ENCODE measurements around the gene CTNNA2. TPM values are rescaled to one million over a fixed set of nuclear protein-coding genes. Genes with fewer than 3 reads are reported as not detected.
A peak's percentile ranks its signal among the peaks of the same experiment; 100 is the strongest.

CTNNA2 gene
- total RNA-seq, 6 donors from 2014 or later, result not detected

DNA sequence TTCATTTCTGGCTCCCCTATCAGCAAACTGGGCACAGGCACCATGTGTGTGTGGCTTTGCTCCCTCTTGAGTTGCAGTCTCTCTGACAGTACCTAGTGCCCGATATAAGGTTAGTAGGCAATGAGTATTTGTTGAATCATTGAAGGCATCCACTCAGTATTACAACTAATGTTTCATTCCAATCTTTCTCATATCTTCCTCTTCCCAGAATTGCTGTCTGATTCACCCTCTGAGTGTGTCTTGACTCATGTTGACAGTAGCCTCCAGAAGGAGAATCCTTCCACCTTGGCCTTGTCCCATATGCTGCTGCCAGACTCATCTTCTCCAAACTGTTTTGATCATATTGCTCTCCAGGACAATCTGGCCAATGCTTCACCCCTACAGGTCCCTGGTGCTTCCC lies 589.2 kb downstream of the CTNNA2 start:
- Histone ChIP-seq H3K4me3 (no peak overlapping the region), H3K36me3 (no peaks in the 10 kb centered on the region), H3K27ac (no peak overlapping the region), H3K27me3 (no peaks in the 10 kb centered on the region), H3K9me3 (no peaks in the 10 kb centered on the region), H3K4me1 (no peaks in the 10 kb centered on the region)
- ATAC-seq (ENCODE audit: low FRiP score in 2 of 2) (peak in 1 of 2 donors; percentile 51), DNase-seq (no peak)
- TF ChIP-seq, protein P1, sequence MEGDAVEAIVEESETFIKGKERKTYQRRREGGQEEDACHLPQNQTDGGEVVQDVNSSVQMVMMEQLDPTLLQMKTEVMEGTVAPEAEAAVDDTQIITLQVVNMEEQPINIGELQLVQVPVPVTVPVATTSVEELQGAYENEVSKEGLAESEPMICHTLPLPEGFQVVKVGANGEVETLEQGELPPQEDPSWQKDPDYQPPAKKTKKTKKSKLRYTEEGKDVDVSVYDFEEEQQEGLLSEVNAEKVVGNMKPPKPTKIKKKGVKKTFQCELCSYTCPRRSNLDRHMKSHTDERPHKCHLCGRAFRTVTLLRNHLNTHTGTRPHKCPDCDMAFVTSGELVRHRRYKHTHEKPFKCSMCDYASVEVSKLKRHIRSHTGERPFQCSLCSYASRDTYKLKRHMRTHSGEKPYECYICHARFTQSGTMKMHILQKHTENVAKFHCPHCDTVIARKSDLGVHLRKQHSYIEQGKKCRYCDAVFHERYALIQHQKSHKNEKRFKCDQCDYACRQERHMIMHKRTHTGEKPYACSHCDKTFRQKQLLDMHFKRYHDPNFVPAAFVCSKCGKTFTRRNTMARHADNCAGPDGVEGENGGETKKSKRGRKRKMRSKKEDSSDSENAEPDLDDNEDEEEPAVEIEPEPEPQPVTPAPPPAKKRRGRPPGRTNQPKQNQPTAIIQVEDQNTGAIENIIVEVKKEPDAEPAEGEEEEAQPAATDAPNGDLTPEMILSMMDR (IDR thresholded peaks at IDR 0.05), result no peak
- TF ChIP-seq POLR2AphosphoS5 (IDR thresholded peaks at IDR 0.05) (no peak), EP300 (IDR thresholded peaks at IDR 0.05) (no peak)
- 81 to 100% methylated on average over 1 of the region's 1 CpG for WGBS, 2 donors

DNA sequence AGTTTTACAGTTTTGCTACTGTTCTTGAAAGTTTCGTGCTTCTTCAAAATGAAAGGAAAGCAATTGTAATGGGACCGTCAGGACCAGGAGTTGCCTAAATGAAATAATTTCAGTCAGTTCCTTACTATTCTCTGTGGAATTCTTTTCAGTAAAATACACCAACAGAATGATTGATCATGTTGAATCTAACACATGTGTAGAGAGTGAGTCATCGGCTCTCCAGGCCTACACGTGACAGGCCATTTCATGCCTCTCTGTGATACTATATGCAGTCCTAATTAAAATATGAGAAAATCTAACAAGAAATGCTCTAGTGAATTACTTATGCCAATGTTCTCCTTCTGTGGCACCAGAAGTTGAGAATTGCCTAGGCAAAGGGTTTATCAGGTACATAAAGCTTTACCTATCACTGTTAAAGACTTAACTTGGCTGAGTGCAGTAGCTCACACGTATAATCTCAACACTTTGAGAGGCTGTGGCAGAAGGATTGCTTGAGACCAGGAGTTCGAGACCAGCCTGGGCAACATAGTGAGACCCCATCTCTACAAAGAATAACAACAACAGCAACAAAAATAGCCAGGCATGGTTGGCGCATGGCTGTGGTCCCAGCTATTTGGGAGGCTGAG lies 592.3 kb downstream of the CTNNA2 start:
- TF ChIP-seq, protein P1 (IDR thresholded peaks at IDR 0.05), result no peak
- TF ChIP-seq POLR2AphosphoS5 (IDR thresholded peaks at IDR 0.05) (no peak), EP300 (IDR thresholded peaks at IDR 0.05) (no peak), POLR2A (IDR thresholded peaks at IDR 0.05) (no peak)
- Histone ChIP-seq H3K4me3 (no peak overlapping the region), H3K9me3 (no peaks in the 10 kb centered on the region), H3K4me1 (no peaks in the 10 kb centered on the region), H3K27ac (no peak overlapping the region), H3K36me3 (no peaks in the 10 kb centered on the region), H3K27me3 (no peaks in the 10 kb centered on the region)
- WGBS, 2 donors, result 84 to 86% methylated on average over 7 of the region's 7 CpGs
- ATAC-seq (ENCODE audit: low FRiP score in 2 of 2) (no peak), DNase-seq (no peak)

DNA sequence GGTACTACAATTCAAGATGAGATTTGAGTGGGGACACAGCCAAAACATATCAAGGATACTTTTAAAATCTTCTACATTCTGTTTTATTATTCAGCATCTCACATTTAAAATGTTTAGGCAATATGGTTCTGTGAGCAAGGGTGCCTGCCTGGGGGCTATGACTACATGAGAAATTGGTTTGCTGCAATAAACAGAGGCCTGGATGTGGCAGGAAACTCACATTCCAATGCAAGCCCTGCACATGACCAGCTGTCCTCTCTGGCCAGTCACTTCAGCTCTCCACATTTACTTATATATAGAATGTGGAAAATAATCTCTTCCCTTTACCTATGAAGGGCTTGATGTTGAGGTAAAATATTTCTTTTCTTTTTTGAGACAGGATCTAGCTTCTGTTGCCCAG lies 598.3 kb downstream of the CTNNA2 start:
- Histone ChIP-seq H3K36me3 (no peaks in the 10 kb centered on the region), H3K9me3 (no peaks in the 10 kb centered on the region), H3K4me1 (no peaks in the 10 kb centered on the region), H3K4me3 (no peak overlapping the region), H3K27me3 (no peaks in the 10 kb centered on the region), H3K27ac (no peak overlapping the region)
- no peak for DNase-seq
- TF ChIP-seq, protein P1 (IDR thresholded peaks at IDR 0.05), result no peak
- TF ChIP-seq POLR2A (IDR thresholded peaks at IDR 0.05), result no peak
- no peak for TF ChIP-seq EP300 (IDR thresholded peaks at IDR 0.05)
- no peak for TF ChIP-seq POLR2AphosphoS5 (IDR thresholded peaks at IDR 0.05)
- ATAC-seq (ENCODE audit: low FRiP score in 2 of 2), result no peak

DNA sequence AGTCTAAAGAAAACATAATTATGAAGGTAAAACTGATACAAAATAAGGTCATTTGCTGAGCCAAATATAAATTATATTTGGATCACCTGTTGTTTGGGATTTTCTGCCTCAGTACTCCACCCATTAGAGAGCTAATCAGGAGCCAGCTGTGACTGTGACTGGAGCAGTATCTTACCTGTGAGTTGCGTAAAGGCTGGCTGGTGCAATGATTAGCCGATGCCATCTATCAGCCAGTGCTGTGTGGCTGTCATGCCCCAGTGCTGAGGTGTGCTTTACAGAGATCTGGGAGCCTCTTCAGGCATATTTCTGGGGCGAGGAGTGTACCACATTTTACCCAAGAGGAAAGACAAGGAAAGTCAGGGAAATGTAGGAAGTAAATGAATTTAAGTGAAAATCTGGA lies 599.9 kb downstream of the CTNNA2 start:
- no peaks in the 10 kb centered on the region for H3K36me3 ChIP-seq
- WGBS, 2 donors, result 75 to 84% methylated on average over 3 of the region's 3 CpGs

More for the DNA sequence above, 599.9 kb downstream of the CTNNA2 start:
- ATAC-seq (ENCODE audit: low FRiP score in 2 of 2) (no peak), DNase-seq (no peak)
- H3K9me3 ChIP-seq, result no peaks in the 10 kb centered on the region
- H3K4me1 ChIP-seq, result no peaks in the 10 kb centered on the region
- no peak for TF ChIP-seq POLR2A (IDR thresholded peaks at IDR 0.05)
- TF ChIP-seq POLR2AphosphoS5 (IDR thresholded peaks at IDR 0.05), result no peak
- no peak for TF ChIP-seq EP300 (IDR thresholded peaks at IDR 0.05)
- TF ChIP-seq, protein P1 (IDR thresholded peaks at IDR 0.05), result no peak
- H3K27ac ChIP-seq, result no peak overlapping the region
- no peaks in the 10 kb centered on the region for H3K27me3 ChIP-seq
- H3K4me3 ChIP-seq, result no peak overlapping the region
